ENCODE results near the gene ULBP2.
"Not testable (repeated sequence)": the region's sequence is repeated elsewhere in the genome, so short reads cannot be mapped to it uniquely, and the experiment has no call there.

Gene ULBP2

DNA sequence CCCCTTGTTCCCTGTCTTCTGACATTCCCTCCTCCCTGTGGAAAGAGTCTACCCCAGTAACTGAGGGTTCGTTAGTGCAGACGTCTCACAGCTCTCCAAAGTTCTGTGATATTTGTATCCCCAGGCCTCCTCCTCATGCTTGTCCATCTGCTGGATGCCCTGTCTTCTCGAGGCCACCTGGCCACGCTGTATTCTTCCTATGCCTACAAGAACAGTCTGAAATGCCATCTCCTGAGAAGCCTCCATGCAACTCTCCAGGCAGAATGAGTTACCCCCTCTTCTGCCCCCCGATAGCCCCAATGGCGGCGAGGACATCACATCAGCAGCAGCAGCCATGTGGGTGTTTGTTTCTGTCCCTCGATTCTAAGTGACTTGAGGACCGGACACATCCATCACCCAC is 9.3 kb downstream of the ULBP2 start:
- no peak overlapping the region for H3K27ac ChIP-seq (ENCODE audit: low read length, poor library complexity, severe bottlenecking)
- H2AFZ ChIP-seq (ENCODE audit: low read depth, low read length) = no peak overlapping the region
- no peak overlapping the region for H4K8ac ChIP-seq (ENCODE audit: low read length)
- WGBS = 83% methylated on average over 7 of the region's 9 CpGs
- H3K4me3 ChIP-seq (ENCODE audit: insufficient read depth in 1 of 2, low read depth in 1 of 2, low read length in 2 of 2) = no peak overlapping the region
- peaks cover 50 to 64% of the 10 kb centered on the region in 2 experiments for H3K27me3 ChIP-seq (ENCODE audit: control insufficient read depth in 1 of 2, insufficient read depth in 1 of 2, low read length in 2 of 2)
- no peak overlapping the region for H2BK5ac ChIP-seq (ENCODE audit: low read depth, low read length, poor library complexity, severe bottlenecking)
- H3K9ac ChIP-seq (ENCODE audit: low read length) = no peak overlapping the region
- H3K79me1 ChIP-seq (replicated peaks; ENCODE audit: low read length, poor library complexity, severe bottlenecking) = no peaks in the 10 kb centered on the region
- no peaks in the 10 kb centered on the region for H3K9me3 ChIP-seq (ENCODE audit: control insufficient read depth, low read length)
- no peak overlapping the region for H4K91ac ChIP-seq (ENCODE audit: low read length)
- no peak overlapping the region for H3K18ac ChIP-seq (ENCODE audit: low read depth in 1 of 2, low read length in 2 of 2)
- H2BK15ac ChIP-seq (ENCODE audit: low read depth, poor library complexity, severe bottlenecking) = no peak overlapping the region
- H3K36me3 ChIP-seq (ENCODE audit: control insufficient read depth in 1 of 2, insufficient read depth in 2 of 2, low read depth in 1 of 2, low read length in 2 of 2) = peaks cover 0 to 3% of the 10 kb centered on the region in 2 experiments
- no peak overlapping the region for H3K4me2 ChIP-seq (ENCODE audit: low read length, poor library complexity, severe bottlenecking)
- no peak overlapping the region for H2BK12ac ChIP-seq (ENCODE audit: low read length in 2 of 2)
- H3K4me1 ChIP-seq (ENCODE audit: control insufficient read depth, insufficient read depth, low read depth, low read length) = peaks cover 2% of the 10 kb centered on the region
- no peak overlapping the region for H2BK120ac ChIP-seq (ENCODE audit: low read depth, low read length)
- no peak overlapping the region for H3K14ac ChIP-seq (ENCODE audit: low read length in 2 of 2)
- H3K4ac ChIP-seq (ENCODE audit: low read depth in 1 of 2, low read length in 2 of 2) = no peak overlapping the region
- no peak overlapping the region for H3K23ac ChIP-seq (ENCODE audit: low read length in 2 of 2)
- DNase-seq = no peak
- H2AK5ac ChIP-seq (ENCODE audit: low read length, severe bottlenecking) = no peak overlapping the region

DNA sequence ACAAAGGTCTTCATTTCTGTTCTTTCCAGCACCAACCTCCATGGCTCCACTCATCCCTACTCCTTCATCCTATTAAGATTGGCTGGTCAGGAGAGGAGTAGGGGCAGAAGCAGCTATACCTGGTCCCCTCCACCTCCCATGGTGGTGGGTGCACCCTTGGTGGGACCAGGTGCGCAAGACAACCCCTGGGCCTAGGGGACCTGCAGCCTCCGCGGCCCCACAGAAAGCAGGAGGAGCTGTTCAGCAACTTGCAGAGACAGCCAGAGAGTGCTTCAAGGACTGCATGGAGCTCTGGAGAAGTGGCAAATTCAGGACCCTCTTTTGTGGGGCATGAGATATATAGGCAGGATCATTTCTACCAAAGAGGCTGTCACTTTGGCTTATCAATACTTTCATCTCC is 9.8 kb downstream of the ULBP2 start:
- no peak overlapping the region for H4K91ac ChIP-seq (ENCODE audit: low read length)
- H3K9me3 ChIP-seq (ENCODE audit: control insufficient read depth, low read length) = no peaks in the 10 kb centered on the region
- no peak overlapping the region for H4K8ac ChIP-seq (ENCODE audit: low read length)
- no peak overlapping the region for H3K9ac ChIP-seq (ENCODE audit: low read length)
- H3K4me2 ChIP-seq (ENCODE audit: low read length, poor library complexity, severe bottlenecking) = no peak overlapping the region
- H2BK15ac ChIP-seq (ENCODE audit: low read depth, poor library complexity, severe bottlenecking) = no peak overlapping the region
- no peak overlapping the region for H3K18ac ChIP-seq (ENCODE audit: low read depth in 1 of 2, low read length in 2 of 2)
- no peak overlapping the region for H3K23ac ChIP-seq (ENCODE audit: low read length in 2 of 2)
- H3K27me3 ChIP-seq (ENCODE audit: control insufficient read depth in 1 of 2, insufficient read depth in 1 of 2, low read length in 2 of 2) = peaks cover 52 to 69% of the 10 kb centered on the region in 2 experiments
- no peaks in the 10 kb centered on the region for H3K79me1 ChIP-seq (replicated peaks; ENCODE audit: low read length, poor library complexity, severe bottlenecking)
- no peak overlapping the region for H2BK5ac ChIP-seq (ENCODE audit: low read depth, low read length, poor library complexity, severe bottlenecking)
- no peak overlapping the region for H2BK12ac ChIP-seq (ENCODE audit: low read length in 2 of 2)
- H3K27ac ChIP-seq (ENCODE audit: low read length, poor library complexity, severe bottlenecking) = no peak overlapping the region
- no peak for DNase-seq
- H3K36me3 ChIP-seq (ENCODE audit: control insufficient read depth in 1 of 2, insufficient read depth in 2 of 2, low read depth in 1 of 2, low read length in 2 of 2) = peaks cover 0 to 3% of the 10 kb centered on the region in 2 experiments
- 88% methylated on average over 3 of the region's 3 CpGs for WGBS
- no peak overlapping the region for H3K4ac ChIP-seq (ENCODE audit: low read depth in 1 of 2, low read length in 2 of 2)
- peaks cover 2% of the 10 kb centered on the region for H3K4me1 ChIP-seq (ENCODE audit: control insufficient read depth, insufficient read depth, low read depth, low read length)
- no peak overlapping the region for H2BK120ac ChIP-seq (ENCODE audit: low read depth, low read length)
- H3K14ac ChIP-seq (ENCODE audit: low read length in 2 of 2) = no peak overlapping the region
- H3K4me3 ChIP-seq (ENCODE audit: insufficient read depth in 1 of 2, low read depth in 1 of 2, low read length in 2 of 2) = no peak overlapping the region
- no peak overlapping the region for H2AFZ ChIP-seq (ENCODE audit: low read depth, low read length)
- no peak overlapping the region for H2AK5ac ChIP-seq (ENCODE audit: low read length, severe bottlenecking)

DNA sequence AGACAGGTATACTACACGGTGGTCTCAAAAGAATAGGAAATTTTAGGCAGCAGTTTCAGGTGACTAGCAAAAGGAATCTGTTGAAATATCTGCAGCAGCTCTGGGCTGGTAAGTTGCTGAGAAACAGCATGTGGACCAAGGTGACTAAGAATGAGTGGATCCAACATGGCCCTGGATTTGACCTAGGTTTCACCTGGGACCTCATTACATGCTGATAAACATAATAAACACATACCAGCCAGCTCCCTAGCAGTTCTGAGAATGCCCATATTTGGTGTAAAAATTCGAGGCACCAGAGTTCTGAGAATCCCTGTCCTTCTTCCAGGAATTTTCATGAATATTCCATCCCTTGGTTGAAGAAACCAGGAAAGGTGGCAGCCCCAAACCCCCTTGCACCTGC is 11.6 kb downstream of the ULBP2 start:
- H3K9me3 ChIP-seq (ENCODE audit: control insufficient read depth, low read length); H2AFZ ChIP-seq (ENCODE audit: low read depth, low read length); H3K4me2 ChIP-seq (ENCODE audit: low read length, poor library complexity, severe bottlenecking); H2AK5ac ChIP-seq (ENCODE audit: low read length, severe bottlenecking); H4K91ac ChIP-seq (ENCODE audit: low read length); H3K4ac ChIP-seq (ENCODE audit: low read depth in 1 of 2, low read length in 2 of 2); H3K79me1 ChIP-seq (replicated peaks; ENCODE audit: low read length, poor library complexity, severe bottlenecking); H3K18ac ChIP-seq (ENCODE audit: low read depth in 1 of 2, low read length in 2 of 2); H3K36me3 ChIP-seq (ENCODE audit: control insufficient read depth in 1 of 2, insufficient read depth in 2 of 2, low read depth in 1 of 2, low read length in 2 of 2); H4K8ac ChIP-seq (ENCODE audit: low read length); H2BK15ac ChIP-seq (ENCODE audit: low read depth, poor library complexity, severe bottlenecking); H3K4me3 ChIP-seq (ENCODE audit: insufficient read depth in 1 of 2, low read depth in 1 of 2, low read length in 2 of 2); H3K14ac ChIP-seq (ENCODE audit: low read length in 2 of 2); DNase-seq; H3K4me1 ChIP-seq (ENCODE audit: control insufficient read depth, insufficient read depth, low read depth, low read length); H2BK12ac ChIP-seq (ENCODE audit: low read length in 2 of 2); H3K27ac ChIP-seq (ENCODE audit: low read length, poor library complexity, severe bottlenecking); H2BK120ac ChIP-seq (ENCODE audit: low read depth, low read length); H3K9ac ChIP-seq (ENCODE audit: low read length); H3K23ac ChIP-seq (ENCODE audit: low read length in 2 of 2); H2BK5ac ChIP-seq (ENCODE audit: low read depth, low read length, poor library complexity, severe bottlenecking): not testable (repeated sequence)
- peaks cover 59 to 84% of the 10 kb centered on the region in 2 experiments for H3K27me3 ChIP-seq (ENCODE audit: control insufficient read depth in 1 of 2, insufficient read depth in 1 of 2, low read length in 2 of 2)
- WGBS = 54% methylated on average over 2 of the region's 2 CpGs

DNA sequence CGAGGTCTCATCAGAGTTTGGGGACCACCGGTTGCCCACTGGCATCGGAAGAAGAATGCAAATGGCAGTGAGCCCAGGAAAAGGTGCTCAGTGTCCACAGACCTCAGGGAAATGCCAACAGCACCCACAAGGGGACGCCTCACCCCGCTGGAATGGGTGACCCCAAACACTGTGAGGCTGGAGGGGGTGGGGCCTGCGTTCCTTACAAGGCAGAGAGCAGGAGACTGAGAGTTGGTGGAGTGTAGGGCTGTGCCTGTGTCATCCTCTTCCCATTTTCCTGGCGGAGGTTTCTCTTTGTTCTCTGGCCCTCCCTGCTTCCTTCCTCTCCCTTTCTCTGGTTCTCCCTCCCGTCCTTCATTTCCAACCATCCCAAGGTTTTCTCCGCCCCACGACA is 12.1 kb downstream of the ULBP2 start:
- not testable (repeated sequence) for H3K79me1 ChIP-seq (replicated peaks; ENCODE audit: low read length, poor library complexity, severe bottlenecking); H2BK5ac ChIP-seq (ENCODE audit: low read depth, low read length, poor library complexity, severe bottlenecking); H2AFZ ChIP-seq (ENCODE audit: low read depth, low read length); H3K23ac ChIP-seq (ENCODE audit: low read length in 2 of 2); H2BK12ac ChIP-seq (ENCODE audit: low read length in 2 of 2); DNase-seq; H3K14ac ChIP-seq (ENCODE audit: low read length in 2 of 2); H4K91ac ChIP-seq (ENCODE audit: low read length); H2BK15ac ChIP-seq (ENCODE audit: low read depth, poor library complexity, severe bottlenecking); H3K4ac ChIP-seq (ENCODE audit: low read depth in 1 of 2, low read length in 2 of 2); H2BK120ac ChIP-seq (ENCODE audit: low read depth, low read length); H3K18ac ChIP-seq (ENCODE audit: low read depth in 1 of 2, low read length in 2 of 2); H3K36me3 ChIP-seq (ENCODE audit: control insufficient read depth in 1 of 2, insufficient read depth in 2 of 2, low read depth in 1 of 2, low read length in 2 of 2); H4K8ac ChIP-seq (ENCODE audit: low read length); H3K4me1 ChIP-seq (ENCODE audit: control insufficient read depth, insufficient read depth, low read depth, low read length); H3K4me2 ChIP-seq (ENCODE audit: low read length, poor library complexity, severe bottlenecking); H3K4me3 ChIP-seq (ENCODE audit: insufficient read depth in 1 of 2, low read depth in 1 of 2, low read length in 2 of 2); H3K9ac ChIP-seq (ENCODE audit: low read length); H3K27ac ChIP-seq (ENCODE audit: low read length, poor library complexity, severe bottlenecking); H2AK5ac ChIP-seq (ENCODE audit: low read length, severe bottlenecking); H3K9me3 ChIP-seq (ENCODE audit: control insufficient read depth, low read length)
- H3K27me3 ChIP-seq (ENCODE audit: control insufficient read depth in 1 of 2, insufficient read depth in 1 of 2, low read length in 2 of 2) = peaks cover 59 to 87% of the 10 kb centered on the region in 2 experiments
- WGBS = no CpG with 5 or more reads among the region's 10 CpGs

Data from mesenchymal stem cell (in vitro differentiated cells and primary cell).